SU-DHL-6 (cell line): ENCODE measurements around the gene KIF15.

Source experiments
- H2AFZ ChIP-seq: fragments of 200-600 bp; sonication (generic); 2 replicates; pipeline ENCODE4 v1.6.1; 2014; ENCODE audit warnings: low read depth, mild to moderate bottlenecking, moderate library complexity, mixed read lengths, antibody characterized with exemption, low read length; ENCODE audit not compliant: severe bottlenecking
- H3F3A ChIP-seq: fragments of 200-600 bp; shearing (Covaris generic); 2 replicates; pipeline ENCODE4 v1.6.0; 2016; ENCODE audit warnings: antibody characterized with exemption, mild to moderate bottlenecking; ENCODE audit not compliant: insufficient read depth
- H3K27ac ChIP-seq: fragments of 200-600 bp; sonication (generic); 2 replicates; pipeline ENCODE4 v1.5.1; 2016; ENCODE audit warnings: low read depth, mild to moderate bottlenecking, low read length, moderate library complexity, mixed read lengths
- H3K27me3 ChIP-seq: fragments of 200-600 bp; sonication (generic), shearing (Covaris generic); 2 replicates; pipeline ENCODE4 v1.6.0; 2014; ENCODE audit warnings: mild to moderate bottlenecking, low read length
- H3K36me3 ChIP-seq: fragments of 200-600 bp; sonication (generic); 2 replicates; pipeline ENCODE4 v1.6.1; 2014; ENCODE audit warnings: mild to moderate bottlenecking, low read length, mixed read lengths
- H3K4me2 ChIP-seq: fragments of 300-600, 200-600 bp; shearing (Covaris generic), sonication (generic); 2 replicates; pipeline ENCODE4 v1.6.0; 2014; ENCODE audit warnings: low read length, low read depth, mild to moderate bottlenecking; ENCODE audit not compliant: poor library complexity, severe bottlenecking
- H3K4me3 ChIP-seq: fragments of 200-600 bp; sonication (generic); 2 replicates; pipeline ENCODE4 v1.5.1; 2014; ENCODE audit warnings: antibody characterized with exemption, low read length, mild to moderate bottlenecking, mixed read lengths; ENCODE audit not compliant: insufficient read depth, poor library complexity, severe bottlenecking
- H3K79me2 ChIP-seq: fragments of 200-600 bp; sonication (generic); 2 replicates; pipeline ENCODE4 v1.6.1; 2014; ENCODE audit warnings: mild to moderate bottlenecking, low read length, moderate library complexity; ENCODE audit not compliant: insufficient read depth
- H3K9ac ChIP-seq: fragments of 200-600 bp; sonication (generic); 2 replicates; pipeline ENCODE4 v1.7.0; 2014; ENCODE audit warnings: mild to moderate bottlenecking, low read length
- H3K9me2 ChIP-seq: fragments of 200-600 bp; sonication (generic); replicated peaks from 2 replicates; pipeline ENCODE4 v1.6.1; 2014; ENCODE audit warnings: low read length; ENCODE audit not compliant: insufficient read depth
- H3K9me3 ChIP-seq: fragments of 200-600 bp; sonication (generic); 2 replicates; pipeline ENCODE4 v1.6.1; 2014; ENCODE audit warnings: low read length, mixed read lengths; ENCODE audit not compliant: insufficient read depth
- H4K20me1 ChIP-seq: fragments of 200-600 bp; sonication (generic); 2 replicates; pipeline ENCODE4 v1.6.1; 2014; ENCODE audit warnings: low read depth, mild to moderate bottlenecking, antibody characterized with exemption, low read length, moderate library complexity, mixed read lengths
- EZH2phosphoT487 ChIP-seq: fragments of 200-600 bp; sonication (generic), shearing (Covaris generic); conservative IDR thresholded peaks from 2 replicates; pipeline ENCODE4 v1.6.1; 2018; ENCODE audit warnings: mild to moderate bottlenecking, antibody characterized with exemption, low read length, moderate library complexity, mixed read lengths
- TF ChIP-seq, protein P1 (sequence below): fragments of 200-600 bp; sonication (generic); IDR thresholded peaks from one replicate; pipeline ENCODE4 v1.5.1; 2017; ENCODE audit warnings: antibody characterized with exemption, mild to moderate bottlenecking, low read length, moderate library complexity; ENCODE audit not compliant: insufficient read depth, poor library complexity, severe bottlenecking

KIF15 gene

DNA sequence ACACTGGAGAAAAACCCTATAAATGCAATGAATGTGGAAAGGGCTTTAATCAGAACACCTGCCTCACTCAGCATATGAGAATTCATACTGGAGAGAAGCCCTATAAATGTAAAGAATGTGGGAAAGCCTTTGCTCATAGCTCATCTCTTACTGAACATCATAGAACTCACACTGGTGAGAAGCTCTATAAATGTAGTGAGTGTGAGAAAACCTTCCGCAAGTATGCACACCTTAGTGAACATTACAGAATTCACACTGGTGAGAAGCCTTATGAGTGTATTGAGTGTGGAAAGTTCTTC is 39.5 kb upstream of the KIF15 start:
- Histone ChIP-seq H3K27me3 (no peaks in the 10 kb centered on the region), H4K20me1 (no peaks in the 10 kb centered on the region), H3K27ac (no peak overlapping the region), H3K4me2 (no peak overlapping the region), H3F3A (no peaks in the 10 kb centered on the region), H3K4me3 (no peak overlapping the region), H2AFZ (no peak overlapping the region), H3K9me2 (no peaks in the 10 kb centered on the region), H3K36me3 (no peaks in the 10 kb centered on the region), H3K9me3 (peaks cover 54% of the 10 kb centered on the region), H3K79me2 (no peaks in the 10 kb centered on the region), H3K9ac (no peak overlapping the region)
- TF ChIP-seq EZH2phosphoT487: no peak
- TF ChIP-seq, protein P1, sequence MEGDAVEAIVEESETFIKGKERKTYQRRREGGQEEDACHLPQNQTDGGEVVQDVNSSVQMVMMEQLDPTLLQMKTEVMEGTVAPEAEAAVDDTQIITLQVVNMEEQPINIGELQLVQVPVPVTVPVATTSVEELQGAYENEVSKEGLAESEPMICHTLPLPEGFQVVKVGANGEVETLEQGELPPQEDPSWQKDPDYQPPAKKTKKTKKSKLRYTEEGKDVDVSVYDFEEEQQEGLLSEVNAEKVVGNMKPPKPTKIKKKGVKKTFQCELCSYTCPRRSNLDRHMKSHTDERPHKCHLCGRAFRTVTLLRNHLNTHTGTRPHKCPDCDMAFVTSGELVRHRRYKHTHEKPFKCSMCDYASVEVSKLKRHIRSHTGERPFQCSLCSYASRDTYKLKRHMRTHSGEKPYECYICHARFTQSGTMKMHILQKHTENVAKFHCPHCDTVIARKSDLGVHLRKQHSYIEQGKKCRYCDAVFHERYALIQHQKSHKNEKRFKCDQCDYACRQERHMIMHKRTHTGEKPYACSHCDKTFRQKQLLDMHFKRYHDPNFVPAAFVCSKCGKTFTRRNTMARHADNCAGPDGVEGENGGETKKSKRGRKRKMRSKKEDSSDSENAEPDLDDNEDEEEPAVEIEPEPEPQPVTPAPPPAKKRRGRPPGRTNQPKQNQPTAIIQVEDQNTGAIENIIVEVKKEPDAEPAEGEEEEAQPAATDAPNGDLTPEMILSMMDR: no peak

- Histone ChIP-seq H3K9ac (peak within 1 kb of the TSS; percentile 58), H3K27me3 (no peaks in the 10 kb centered on the region), H3K36me3 (peaks cover 32% of the 10 kb centered on the region), H3K4me2 (peak within 1 kb of the TSS; percentile 72), H4K20me1 (no peaks in the 10 kb centered on the region), H3K4me3 (peak within 1 kb of the TSS; percentile 56), H3K79me2 (no peaks in the 10 kb centered on the region), H3K9me2 (no peaks in the 10 kb centered on the region), H3K9me3 (peaks cover 26% of the 10 kb centered on the region; the same call in 1 of the 2 replicates), H3K27ac (no peak within 1 kb of the TSS), H2AFZ (peak within 1 kb of the TSS; percentile 68), H3F3A (no peaks in the 10 kb centered on the region)
- no peak for TF ChIP-seq EZH2phosphoT487
- TF ChIP-seq, protein P1: no peak
These were observed 32.1 kb upstream of the KIF15 start, which contains the start of gene ZNF501 for GRCh38 chr3:44729384-44729910. Gene ZNF501 (plus strand): TSS chr3:44729635. CDS start chr3:44734422, 4,787 bp downstream.

DNA sequence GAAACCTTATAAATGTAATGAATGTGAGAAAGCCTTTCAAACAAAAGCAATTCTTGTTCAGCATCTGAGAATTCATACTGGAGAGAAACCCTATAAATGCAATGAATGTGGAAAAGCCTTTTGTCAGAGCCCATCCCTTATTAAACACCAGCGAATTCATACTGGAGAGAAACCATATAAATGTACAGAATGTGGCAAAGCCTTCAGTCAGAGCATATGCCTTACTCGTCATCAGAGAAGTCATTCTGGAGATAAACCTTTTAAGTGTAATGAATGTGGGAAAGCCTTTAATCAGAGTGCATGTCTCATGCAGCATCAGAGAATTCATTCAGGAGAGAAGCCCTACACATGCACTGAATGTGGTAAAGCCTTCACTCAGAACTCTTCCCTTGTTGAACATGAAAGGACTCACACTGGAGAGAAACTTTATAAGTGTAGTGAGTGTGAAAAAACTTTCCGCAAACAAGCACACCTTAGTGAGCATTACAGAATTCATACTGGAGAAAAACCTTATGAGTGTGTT is 26.9 kb upstream of the KIF15 start:
- Histone ChIP-seq H3K9me3 (peaks cover 53% of the 10 kb centered on the region; the same call in 1 of the 2 replicates), H3K27me3 (no peaks in the 10 kb centered on the region), H3F3A (no peaks in the 10 kb centered on the region), H2AFZ (no peak overlapping the region), H3K9ac (no peak overlapping the region), H3K9me2 (no peaks in the 10 kb centered on the region), H3K4me2 (no peak overlapping the region), H3K27ac (no peak overlapping the region), H3K4me3 (no peak overlapping the region), H4K20me1 (no peaks in the 10 kb centered on the region), H3K79me2 (no peaks in the 10 kb centered on the region), H3K36me3 (peaks cover 33% of the 10 kb centered on the region)
- no peak for TF ChIP-seq EZH2phosphoT487
- TF ChIP-seq, protein P1: no peak
